ENCODE results near the gene MRPL50.

GRCh38 chr9:101352892-101353463 is 45.4 kb downstream of the MRPL50 start:
- no peak for TF ChIP-seq EZH2phosphoT487 (IDR thresholded peaks at IDR 0.05; ENCODE audit: insufficient read depth, low read depth)
- no peak for TF ChIP-seq EZH2 (IDR thresholded peaks at IDR 0.05; ENCODE audit: insufficient read depth, poor library complexity, severe bottlenecking)

All from GM23248 (cell line).